Muscle of leg (tissue), 11 donors: ENCODE measurements around the gene TLR1. TPM values are rescaled to one million over a fixed set of nuclear protein-coding genes. Genes with fewer than 3 reads are reported as not detected.
A peak's percentile ranks its signal among the peaks of the same experiment; 100 is the strongest.
"Not testable (repeated sequence)": the region's sequence is repeated elsewhere in the genome, so short reads cannot be mapped to it uniquely, and the experiment has no call there.

Experiments
- DNase-seq: peaks from one replicate; pipeline ENCODE4 v3.0.0; 2013
- H3K27ac ChIP-seq: one replicate; pipeline ENCODE4 v1.5.1; 2013; ENCODE audit warnings: mild to moderate bottlenecking, low read length, control low read depth
- H3K27me3 ChIP-seq: one replicate; pipeline ENCODE4 v1.6.1; 2013; ENCODE audit warnings: low read length; ENCODE audit not compliant: control insufficient read depth, insufficient read depth
- H3K36me3 ChIP-seq: one replicate; pipeline ENCODE4 v1.6.1; 2013; ENCODE audit warnings: low read length; ENCODE audit not compliant: control insufficient read depth, insufficient read depth
- H3K4me1 ChIP-seq: one replicate; pipeline ENCODE4 v1.6.1; 2013; ENCODE audit warnings: low read length; ENCODE audit not compliant: control insufficient read depth, insufficient read depth
- H3K4me3 ChIP-seq: one replicate; pipeline ENCODE4 v1.5.1; 2013; ENCODE audit warnings: low read length, control low read depth
- H3K9me3 ChIP-seq: replicated peaks from 2 replicates; pipeline ENCODE4 v1.6.1; 2013; ENCODE audit warnings: low read depth, low read length; ENCODE audit not compliant: control insufficient read depth
- WGBS: methylation state at CpG from one replicate; pipeline ENCODE4 v1.1.5; 2013; ENCODE audit warnings: missing lambda C conversion rate; ENCODE audit not compliant: insufficient coverage; 5-methylcytosine and 5-hydroxymethylcytosine counted together
- polyA plus RNA-seq, 8 donors: library from polyadenylated mRNA; unstranded; fragments of 120-200 nt; gene quantifications; one replicate each; pipeline versions ENCODE4 v1.2.1 to v1.2.3, GENCODE V29; 2013; ENCODE audit warnings: inconsistent platforms in 1 of 8, low replicate concordance in 1 of 8; ENCODE audit not compliant: insufficient read length in 8 of 8, insufficient read depth in 1 of 8
- total RNA-seq: library from RNA; stranded (reverse); fragments of 120-200 nt; gene quantifications from one replicate; pipeline ENCODE4 v1.2.4, GENCODE V29; 2013

Gene TLR1
- total and polyA plus RNA-seq, 9 donors = 2.3 to 4.7 (median 2.9) TPM

- DNase-seq, H3K36me3 ChIP-seq, H3K9me3 ChIP-seq, H3K27me3 ChIP-seq, H3K27ac ChIP-seq, H3K4me1 ChIP-seq, H3K4me3 ChIP-seq: not testable (repeated sequence)
- no CpG with 5 or more reads among the region's 2 CpGs for WGBS
These were observed 26.7 kb downstream of the TLR1 start for GRCh38 chr4:38777925-38778324.

- H3K27ac ChIP-seq = no peak overlapping the region
- WGBS = no CpG with 5 or more reads among the region's 2 CpGs
- H3K36me3 ChIP-seq = no peaks in the 10 kb centered on the region
- H3K27me3 ChIP-seq = no peaks in the 10 kb centered on the region
- H3K4me3 ChIP-seq = no peak overlapping the region
- no peaks in the 10 kb centered on the region for H3K4me1 ChIP-seq
- no peak for DNase-seq
- no peaks in the 10 kb centered on the region for H3K9me3 ChIP-seq
These were observed 29.3 kb downstream of the TLR1 start for GRCh38 chr4:38775326-38775725.

- no peak overlapping the region for H3K4me3 ChIP-seq
- no peaks in the 10 kb centered on the region for H3K9me3 ChIP-seq
- no peak overlapping the region for H3K27ac ChIP-seq
- H3K36me3 ChIP-seq = no peaks in the 10 kb centered on the region
- H3K4me1 ChIP-seq = no peaks in the 10 kb centered on the region
- no peak for DNase-seq
- no peaks in the 10 kb centered on the region for H3K27me3 ChIP-seq
- WGBS = no CpG with 5 or more reads among the region's 8 CpGs
These were observed 30.2 kb downstream of the TLR1 start for GRCh38 chr4:38774181-38774955.

GRCh38 chr4:38770281-38770680 lies 34.3 kb downstream of the TLR1 start:
- H3K4me1 ChIP-seq, H3K27ac ChIP-seq, DNase-seq, H3K36me3 ChIP-seq, H3K27me3 ChIP-seq, H3K9me3 ChIP-seq, H3K4me3 ChIP-seq: not testable (repeated sequence)
- 100% methylated on average over 1 of the region's 2 CpGs for WGBS

- Histone ChIP-seq H3K27me3 (no peaks in the 10 kb centered on the region), H3K36me3 (no peaks in the 10 kb centered on the region), H3K9me3 (no peaks in the 10 kb centered on the region), H3K4me3 (no peak overlapping the region), H3K4me1 (no peaks in the 10 kb centered on the region), H3K27ac (no peak overlapping the region)
- DNase-seq = no peak
- no CpG with 5 or more reads among the region's 2 CpGs for WGBS
These were observed 34.7 kb downstream of the TLR1 start for GRCh38 chr4:38769857-38770256.

- no peak overlapping the region for H3K4me3 ChIP-seq
- no peaks in the 10 kb centered on the region for H3K9me3 ChIP-seq
- WGBS = no CpG with 5 or more reads among the region's 2 CpGs
- no peaks in the 10 kb centered on the region for H3K27me3 ChIP-seq
- no peak overlapping the region for H3K27ac ChIP-seq
- DNase-seq = no peak
- no peaks in the 10 kb centered on the region for H3K36me3 ChIP-seq
- no peaks in the 10 kb centered on the region for H3K4me1 ChIP-seq
These were observed 35.1 kb downstream of the TLR1 start for GRCh38 chr4:38769441-38769840.

GRCh38 chr4:38768968-38769394 lies 35.6 kb downstream of the TLR1 start:
- peak overlapping the region; percentile 29 for H3K27ac ChIP-seq
- 14% methylated on average over 4 of the region's 5 CpGs for WGBS
- H3K9me3 ChIP-seq = no peaks in the 10 kb centered on the region
- no peak overlapping the region for H3K4me3 ChIP-seq
- no peaks in the 10 kb centered on the region for H3K36me3 ChIP-seq
- DNase-seq = peak; percentile 41
- H3K27me3 ChIP-seq = no peaks in the 10 kb centered on the region
- no peaks in the 10 kb centered on the region for H3K4me1 ChIP-seq

- not testable (repeated sequence) for H3K36me3 ChIP-seq, H3K9me3 ChIP-seq, H3K27ac ChIP-seq, H3K27me3 ChIP-seq, H3K4me3 ChIP-seq, DNase-seq, H3K4me1 ChIP-seq
- WGBS = 100% methylated on average over 1 of the region's 2 CpGs
These were observed 37.7 kb downstream of the TLR1 start for GRCh38 chr4:38766940-38767339.

- Histone ChIP-seq H3K4me1 (peaks cover 3% of the 10 kb centered on the region), H3K27ac (no peak overlapping the region), H3K4me3 (no peak overlapping the region), H3K36me3 (no peaks in the 10 kb centered on the region), H3K9me3 (no peaks in the 10 kb centered on the region), H3K27me3 (no peaks in the 10 kb centered on the region)
- DNase-seq = no peak
- no CpG with 5 or more reads among the region's 3 CpGs for WGBS
These were observed 39.2 kb downstream of the TLR1 start for GRCh38 chr4:38765382-38765781.

- no peak for DNase-seq
- no CpG with 5 or more reads among the region's 3 CpGs for WGBS
- Histone ChIP-seq H3K36me3 (no peaks in the 10 kb centered on the region), H3K4me1 (peaks cover 6% of the 10 kb centered on the region), H3K27ac (no peak overlapping the region), H3K4me3 (no peak overlapping the region), H3K9me3 (no peaks in the 10 kb centered on the region), H3K27me3 (no peaks in the 10 kb centered on the region)
These were observed 40.3 kb downstream of the TLR1 start for GRCh38 chr4:38764277-38764676.

GRCh38 chr4:38762560-38762959 lies 42.0 kb downstream of the TLR1 start:
- WGBS = 76% methylated on average over 14 of the region's 14 CpGs
- Histone ChIP-seq H3K9me3 (no peaks in the 10 kb centered on the region), H3K27me3 (no peaks in the 10 kb centered on the region), H3K4me1 (peaks cover 7% of the 10 kb centered on the region), H3K36me3 (no peaks in the 10 kb centered on the region), H3K4me3 (no peak overlapping the region), H3K27ac (no peak overlapping the region)
- DNase-seq = no peak
